ENCODE data around the gene AAMDC.
"Not testable (repeated sequence)": the region's sequence is repeated elsewhere in the genome, so short reads cannot be mapped to it uniquely, and the experiment has no call there.

AAMDC gene

DNA sequence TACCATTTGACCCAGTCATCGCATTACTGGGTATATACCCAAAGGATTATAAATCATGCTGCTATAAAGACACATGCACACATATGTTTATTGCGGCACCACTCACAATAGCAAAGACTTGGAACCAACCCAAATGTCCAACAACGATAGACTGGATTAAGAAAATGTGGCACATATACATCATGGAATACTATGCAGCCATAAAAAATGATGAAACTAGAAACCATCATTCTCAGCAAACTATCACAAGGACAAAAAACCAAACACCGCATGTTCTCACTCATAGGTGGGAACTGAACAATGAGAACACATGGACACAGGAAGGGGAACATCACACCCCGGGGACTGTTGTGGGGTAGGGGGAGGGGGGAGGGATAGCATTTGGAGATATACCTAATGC lies 68.1 kb downstream of the AAMDC start:
- not testable (repeated sequence) for DNase-seq

GRCh38 chr11:77890100-77890614 lies 69.2 kb downstream of the AAMDC start:
- DNase-seq, result not testable (repeated sequence)

GRCh38 chr11:77890619-77891056 lies 69.7 kb downstream of the AAMDC start:
- peak in 1 of 3 experiments; percentile 45 for DNase-seq

GRCh38 chr11:77891256-77891655 lies 70.3 kb downstream of the AAMDC start:
- not testable (repeated sequence) for DNase-seq

GRCh38 chr11:77891703-77892102 lies 70.8 kb downstream of the AAMDC start:
- not testable (repeated sequence) for DNase-seq

DNA sequence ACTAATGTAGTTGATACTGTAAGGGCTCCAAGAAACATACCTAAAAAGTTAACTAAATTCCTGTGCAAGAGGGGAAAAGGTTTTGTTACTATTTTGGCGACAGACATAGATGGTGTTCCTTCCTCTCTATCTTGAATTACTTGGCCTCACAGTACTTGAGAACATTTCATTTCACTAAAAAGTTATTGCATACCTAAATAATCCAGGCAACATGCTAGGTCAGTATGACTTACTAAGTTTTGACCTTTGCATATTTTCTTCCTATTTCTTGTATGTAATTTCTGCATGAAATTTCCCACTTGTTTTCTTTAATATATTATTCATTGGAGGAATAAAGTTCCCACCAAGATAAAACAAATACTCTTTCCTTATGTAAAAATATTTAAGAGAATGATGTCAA lies 74.0 kb downstream of the AAMDC start:
- DNase-seq, result not testable (repeated sequence)

- no peak for DNase-seq
Measured at GRCh38 chr11:77908835-77909234, 87.9 kb downstream of the AAMDC start.

GRCh38 chr11:77909277-77909676 lies 88.3 kb downstream of the AAMDC start:
- no peak for DNase-seq

DNA sequence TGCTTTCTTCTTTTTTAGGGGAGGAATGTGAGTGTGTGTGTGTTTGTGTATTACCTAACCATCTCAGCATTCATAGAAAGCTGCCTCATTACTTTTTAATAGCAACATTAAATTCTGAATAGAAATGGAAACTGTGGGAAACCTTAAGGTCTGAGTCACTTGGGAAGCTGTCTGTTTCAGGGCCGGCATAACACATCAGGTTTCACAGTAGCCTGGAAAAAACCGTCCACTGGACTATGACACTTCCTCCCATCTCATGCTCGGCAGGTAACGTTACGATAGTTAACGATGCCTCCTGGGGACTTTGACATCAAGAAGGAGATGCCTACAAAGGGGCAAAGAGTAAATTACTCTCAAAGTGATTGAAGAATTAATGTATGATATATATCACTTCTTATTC lies 89.9 kb downstream of the AAMDC start:
- not testable (repeated sequence) for DNase-seq

DNA sequence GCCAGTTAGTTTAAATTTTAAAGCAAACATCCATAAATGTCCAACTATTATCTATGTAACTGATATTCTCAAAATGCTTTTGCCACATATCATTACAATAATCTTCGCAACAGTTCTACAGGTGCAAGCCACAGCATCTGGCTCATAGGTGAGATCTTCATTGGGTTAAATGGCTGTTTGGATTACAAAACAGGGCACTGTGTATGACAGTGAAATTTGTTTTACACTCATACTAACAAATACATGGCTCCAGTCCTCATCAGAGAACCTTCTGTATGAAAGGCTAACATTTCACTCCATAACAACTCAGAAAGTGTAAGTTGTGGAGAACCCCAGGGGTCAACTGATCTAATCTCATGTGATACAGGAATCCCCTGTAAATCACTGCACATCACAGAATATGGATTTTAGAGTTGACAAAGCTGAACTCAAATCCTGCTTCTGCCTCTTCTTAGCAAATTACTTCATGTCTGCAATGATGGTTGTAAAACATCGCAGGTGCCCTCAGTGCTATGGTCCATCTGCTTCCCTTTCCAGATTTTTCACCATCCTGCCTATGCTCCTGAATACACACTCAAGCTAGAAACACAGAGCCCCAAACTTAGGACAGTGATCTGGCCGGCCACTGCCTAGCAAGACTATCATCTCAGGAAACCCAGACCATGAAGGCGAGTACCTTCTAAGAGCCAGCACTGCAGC lies 92.8 kb downstream of the AAMDC start:
- DNase-seq, result peak in 2 of 3 experiments; percentile 33 to 49

GRCh38 chr11:77914307-77914791 lies 93.4 kb downstream of the AAMDC start:
- DNase-seq, result peak; percentile 20 to 67 (median 33)

- not testable (repeated sequence) for DNase-seq
Measured at GRCh38 chr11:77917713-77918112, 96.8 kb downstream of the AAMDC start.
